Memory B cell (primary cell): ENCODE data around the gene MAPK7.

ENCODE experiments used
- ATAC-seq: fragments of 150-1000 bp; cut with Tn5 transposase; 2 replicates; pipeline ENCODE4 v1.10.0; 2021; ENCODE audit warnings: low read depth, mild to moderate bottlenecking, moderate library complexity
- DNase-seq, 2 donors: peaks; one replicate each; pipeline ENCODE4 v3.0.0; 2022; ENCODE audit warnings: low spot score in 2 of 2
- H3K27ac Mint-ChIP-seq: one replicate; pipeline ENCODE4 v1.8.0; 2022; ENCODE audit warnings: mild to moderate bottlenecking, moderate library complexity, mixed read lengths
- H3K27me3 Mint-ChIP-seq: one replicate; pipeline ENCODE4 v1.8.0; 2022; ENCODE audit warnings: mixed read lengths
- H3K36me3 Mint-ChIP-seq: one replicate; pipeline ENCODE4 v1.8.0; 2022; ENCODE audit warnings: mild to moderate bottlenecking, mixed read lengths
- H3K4me1 Mint-ChIP-seq: one replicate; pipeline ENCODE4 v1.8.0; 2022; ENCODE audit warnings: mixed read lengths
- H3K4me3 Mint-ChIP-seq: one replicate; pipeline ENCODE4 v1.8.0; 2022; ENCODE audit warnings: mild to moderate bottlenecking, moderate library complexity, mixed read lengths
- H3K9me3 Mint-ChIP-seq: one replicate; pipeline ENCODE4 v1.8.0; 2022; ENCODE audit warnings: mixed read lengths

MAPK7 gene

GRCh38 chr17:19414396-19415280 lies 36.3 kb downstream of the MAPK7 start:
- H3K27ac Mint-ChIP-seq: no peak overlapping the region
- peaks cover 6% of the 10 kb centered on the region for H3K27me3 Mint-ChIP-seq
- no peak overlapping the region for H3K4me3 Mint-ChIP-seq
- peaks cover 7% of the 10 kb centered on the region for H3K4me1 Mint-ChIP-seq
- H3K36me3 Mint-ChIP-seq: no peaks in the 10 kb centered on the region
- ATAC-seq (no peak), DNase-seq (no peak)
- no peaks in the 10 kb centered on the region for H3K9me3 Mint-ChIP-seq

GRCh38 chr17:19415311-19415710 lies 37.0 kb downstream of the MAPK7 start:
- Mint-ChIP-seq H3K4me3 (no peak overlapping the region), H3K27me3 (peaks cover 6% of the 10 kb centered on the region), H3K36me3 (no peaks in the 10 kb centered on the region), H3K9me3 (no peaks in the 10 kb centered on the region), H3K4me1 (peaks cover 7% of the 10 kb centered on the region), H3K27ac (no peak overlapping the region)
- ATAC-seq (no peak), DNase-seq (no peak)

- H3K36me3 Mint-ChIP-seq: no peaks in the 10 kb centered on the region
- no peak overlapping the region for H3K4me3 Mint-ChIP-seq
These were observed 37.8 kb downstream of the MAPK7 start for GRCh38 chr17:19415806-19416775.

GRCh38 chr17:19417611-19418010 lies 39.3 kb downstream of the MAPK7 start:
- H3K27ac Mint-ChIP-seq: no peak overlapping the region
- no peak overlapping the region for H3K4me3 Mint-ChIP-seq
- ATAC-seq: peak; percentile 32
- peaks cover 6% of the 10 kb centered on the region for H3K27me3 Mint-ChIP-seq
- peaks cover 7% of the 10 kb centered on the region for H3K4me1 Mint-ChIP-seq
- DNase-seq: no peak
- H3K9me3 Mint-ChIP-seq: no peaks in the 10 kb centered on the region
- no peaks in the 10 kb centered on the region for H3K36me3 Mint-ChIP-seq

More at GRCh38 chr17:19415806-19416775, 37.8 kb downstream of the MAPK7 start:
- peaks cover 7% of the 10 kb centered on the region for H3K4me1 Mint-ChIP-seq
- DNase-seq: no peak
- H3K27ac Mint-ChIP-seq: no peak overlapping the region
- ATAC-seq: no peak
- H3K9me3 Mint-ChIP-seq: no peaks in the 10 kb centered on the region
- peaks cover 5% of the 10 kb centered on the region for H3K27me3 Mint-ChIP-seq

GRCh38 chr17:19418251-19418992 lies 40.1 kb downstream of the MAPK7 start:
- Mint-ChIP-seq H3K4me3 (no peak overlapping the region), H3K27ac (no peak overlapping the region), H3K36me3 (no peaks in the 10 kb centered on the region), H3K27me3 (peaks cover 2% of the 10 kb centered on the region), H3K9me3 (no peaks in the 10 kb centered on the region), H3K4me1 (peaks cover 7% of the 10 kb centered on the region)
- ATAC-seq (peak; percentile 84), DNase-seq (peak in 1 of 2 donors; percentile 10)

GRCh38 chr17:19421219-19421618 lies 42.9 kb downstream of the MAPK7 start:
- DNase-seq (no peak), ATAC-seq (no peak)
- no peaks in the 10 kb centered on the region for H3K9me3 Mint-ChIP-seq
- no peaks in the 10 kb centered on the region for H3K36me3 Mint-ChIP-seq
- H3K4me3 Mint-ChIP-seq: no peak overlapping the region
- H3K27me3 Mint-ChIP-seq: peaks cover 2% of the 10 kb centered on the region
- H3K4me1 Mint-ChIP-seq: peaks cover 7% of the 10 kb centered on the region
- H3K27ac Mint-ChIP-seq: no peak overlapping the region

GRCh38 chr17:19421926-19422325 lies 43.6 kb downstream of the MAPK7 start:
- Mint-ChIP-seq H3K9me3 (no peaks in the 10 kb centered on the region), H3K4me3 (no peak overlapping the region), H3K4me1 (peaks cover 7% of the 10 kb centered on the region), H3K27me3 (peaks cover 4% of the 10 kb centered on the region), H3K27ac (no peak overlapping the region), H3K36me3 (no peaks in the 10 kb centered on the region)
- ATAC-seq (no peak), DNase-seq (no peak)

- peaks cover 4% of the 10 kb centered on the region for H3K27me3 Mint-ChIP-seq
- no peaks in the 10 kb centered on the region for H3K36me3 Mint-ChIP-seq
- H3K27ac Mint-ChIP-seq: no peak overlapping the region
- no peak for DNase-seq
- ATAC-seq: no peak
- no peak overlapping the region for H3K4me3 Mint-ChIP-seq
- H3K9me3 Mint-ChIP-seq: no peaks in the 10 kb centered on the region
- no peaks in the 10 kb centered on the region for H3K4me1 Mint-ChIP-seq
These were observed 46.9 kb downstream of the MAPK7 start for GRCh38 chr17:19424934-19425868.

- no peaks in the 10 kb centered on the region for H3K9me3 Mint-ChIP-seq
- no peak for DNase-seq
- H3K4me1 Mint-ChIP-seq: no peaks in the 10 kb centered on the region
- ATAC-seq: no peak
- H3K4me3 Mint-ChIP-seq: no peak overlapping the region
- H3K27me3 Mint-ChIP-seq: peaks cover 2% of the 10 kb centered on the region
- no peaks in the 10 kb centered on the region for H3K36me3 Mint-ChIP-seq
- no peak overlapping the region for H3K27ac Mint-ChIP-seq
These were observed 48.3 kb downstream of the MAPK7 start for GRCh38 chr17:19426631-19427030.

GRCh38 chr17:19431691-19432090 lies 53.4 kb downstream of the MAPK7 start:
- Mint-ChIP-seq H3K4me3 (no peak overlapping the region), H3K36me3 (no peaks in the 10 kb centered on the region), H3K27me3 (no peaks in the 10 kb centered on the region), H3K27ac (no peak overlapping the region), H3K9me3 (no peaks in the 10 kb centered on the region), H3K4me1 (no peaks in the 10 kb centered on the region)
- ATAC-seq: no peak
- no peak for DNase-seq
